Measurements from ENCODE around the gene KPNA5. TPM values are rescaled to one million over a fixed set of nuclear protein-coding genes. Genes with fewer than 3 reads are reported as not detected.

The KPNA5 gene
- 4.9 and 6.3 TPM in 2 replicates for total RNA-seq (ENCODE audit: low replicate concordance)

DNA sequence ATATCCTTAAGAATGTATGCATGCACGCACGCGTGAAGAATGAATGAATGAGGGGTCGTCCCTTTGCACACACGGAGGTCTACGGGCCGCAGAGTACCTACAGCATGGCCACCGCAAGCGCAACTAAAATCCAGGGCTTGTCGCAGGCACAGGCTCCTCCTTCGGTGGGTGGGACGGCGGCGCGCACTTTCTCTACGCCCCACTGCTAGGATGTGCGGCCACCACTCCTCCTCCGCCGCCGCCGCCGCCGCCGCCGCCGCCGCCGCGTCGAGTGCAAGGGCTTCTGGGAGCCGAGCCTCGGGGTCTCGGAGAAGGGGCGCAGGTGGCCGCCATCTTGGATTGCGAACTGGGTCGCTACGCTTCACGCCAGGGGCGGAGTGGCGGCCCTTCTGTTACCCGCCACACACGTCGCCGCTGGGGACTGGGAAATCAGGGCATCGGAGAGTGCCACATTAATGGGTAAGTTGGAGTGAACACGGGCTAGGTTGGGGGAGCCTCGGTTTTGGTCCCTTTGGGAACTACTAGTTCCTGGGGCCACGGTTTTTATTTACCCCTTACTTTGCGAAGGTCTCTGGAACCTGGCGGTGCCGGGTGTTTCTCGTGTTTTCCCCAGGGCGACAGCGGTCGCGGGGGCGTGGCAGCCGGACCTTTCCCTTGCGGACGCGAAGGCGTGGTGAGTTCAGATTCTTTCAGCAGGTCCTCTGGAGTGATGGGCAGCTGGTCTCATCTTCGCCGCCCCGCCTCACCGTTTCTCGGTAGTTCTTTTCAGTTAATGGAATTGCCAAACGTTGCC, at the start of gene KPNA5:
Gene KPNA5, plus strand, starts transcription at position 332 of the 793 bp plus-strand sequence. Its CDS starts 124 bp downstream, at position 456.

DNA sequence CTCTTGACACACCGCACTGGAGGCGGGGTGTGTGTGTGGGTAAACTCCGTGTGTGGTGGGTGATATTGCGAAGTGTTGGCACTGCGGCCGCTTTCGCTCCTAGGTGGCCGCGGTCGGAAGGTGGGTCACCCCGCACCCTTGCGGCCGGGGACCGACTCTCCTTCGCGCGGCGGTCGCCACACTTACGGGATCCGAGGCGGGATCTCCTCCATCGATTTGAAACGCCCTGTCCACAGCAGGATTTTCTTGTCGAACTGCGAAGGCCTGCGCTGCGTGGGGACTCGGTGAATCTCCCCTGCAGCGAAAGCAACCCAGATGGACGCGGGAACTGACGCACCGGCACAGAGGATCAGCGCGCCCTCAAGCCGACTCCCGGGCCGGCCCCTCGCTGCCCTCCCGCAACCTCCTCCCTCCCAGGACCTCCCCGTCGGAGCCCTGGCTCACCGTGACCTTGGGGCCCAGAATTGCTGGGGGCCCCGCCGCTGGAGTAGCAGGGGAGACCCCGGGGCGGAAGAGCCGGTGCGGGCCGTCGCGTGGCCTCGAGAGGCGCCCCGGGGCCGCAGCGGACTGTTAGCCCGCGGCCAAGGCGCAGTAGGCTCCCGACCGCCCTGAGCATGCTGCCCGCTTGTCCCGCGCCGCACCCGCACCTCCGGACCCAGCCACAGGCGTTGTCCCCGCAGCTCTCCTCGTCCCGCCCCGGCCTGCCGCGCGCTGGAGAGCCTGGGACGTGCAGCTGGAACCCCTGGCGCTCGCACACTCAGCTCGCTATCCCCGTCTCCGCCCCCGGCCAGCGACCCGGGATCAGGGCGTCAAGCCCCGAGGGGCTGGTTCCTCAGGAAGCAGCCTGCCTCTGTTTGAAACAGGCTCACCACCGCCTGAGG, 84.2 kb downstream of the KPNA5 start, which contains the start of gene FAM162B:
Gene FAM162B, minus strand, starts transcription at position 759 of the 881 bp plus-strand sequence. Its CDS starts 143 bp downstream, at position 616.

Other genes with a start within 250 kb of the KPNA5 start
- 0.23 and 0.90 TPM in 2 replicates for gene CALHM6, start 219.8 kb upstream of the KPNA5 start, total RNA-seq (ENCODE audit: low replicate concordance)
- 5.9 and 10.1 TPM in 2 replicates for gene CALHM5, start 169.6 kb upstream of the KPNA5 start, total RNA-seq (ENCODE audit: low replicate concordance)
- gene TRAPPC3L, start 135.5 kb upstream of the KPNA5 start, total RNA-seq (ENCODE audit: low replicate concordance), result 0.08 TPM in 1 of 2 replicates, not detected in the other
- not detected in 2 replicates for gene CALHM4, start 127.5 kb upstream of the KPNA5 start, total RNA-seq (ENCODE audit: low replicate concordance)
- gene RWDD1, start 109.7 kb upstream of the KPNA5 start, total RNA-seq (ENCODE audit: low replicate concordance), result 18.6 and 29.4 TPM in 2 replicates
- gene RSPH4A, start 64.7 kb upstream of the KPNA5 start, total RNA-seq (ENCODE audit: low replicate concordance), result under 0.01 and 0.08 TPM in 2 replicates
- gene ZUP1, start 12.4 kb upstream of the KPNA5 start, total RNA-seq (ENCODE audit: low replicate concordance), result 13.6 and 15.3 TPM in 2 replicates
- gene FAM162B, start 84.5 kb downstream of the KPNA5 start, total RNA-seq (ENCODE audit: low replicate concordance), result 0.30 and 0.82 TPM in 2 replicates
- not detected in 2 replicates for gene GPRC6A, start 147.9 kb downstream of the KPNA5 start, total RNA-seq (ENCODE audit: low replicate concordance)
- gene RFX6, start 196.0 kb downstream of the KPNA5 start, total RNA-seq (ENCODE audit: low replicate concordance), result not detected in 2 replicates